ENCODE data around the gene MRPL4. TPM values are rescaled to one million over a fixed set of nuclear protein-coding genes. Genes with fewer than 3 reads are reported as not detected.

Gene MRPL4
- 98.5 and 101 TPM in 2 replicates for total RNA-seq (2014; rRNA removed)
- polyA plus RNA-seq (2012), result 66.1 TPM

DNA sequence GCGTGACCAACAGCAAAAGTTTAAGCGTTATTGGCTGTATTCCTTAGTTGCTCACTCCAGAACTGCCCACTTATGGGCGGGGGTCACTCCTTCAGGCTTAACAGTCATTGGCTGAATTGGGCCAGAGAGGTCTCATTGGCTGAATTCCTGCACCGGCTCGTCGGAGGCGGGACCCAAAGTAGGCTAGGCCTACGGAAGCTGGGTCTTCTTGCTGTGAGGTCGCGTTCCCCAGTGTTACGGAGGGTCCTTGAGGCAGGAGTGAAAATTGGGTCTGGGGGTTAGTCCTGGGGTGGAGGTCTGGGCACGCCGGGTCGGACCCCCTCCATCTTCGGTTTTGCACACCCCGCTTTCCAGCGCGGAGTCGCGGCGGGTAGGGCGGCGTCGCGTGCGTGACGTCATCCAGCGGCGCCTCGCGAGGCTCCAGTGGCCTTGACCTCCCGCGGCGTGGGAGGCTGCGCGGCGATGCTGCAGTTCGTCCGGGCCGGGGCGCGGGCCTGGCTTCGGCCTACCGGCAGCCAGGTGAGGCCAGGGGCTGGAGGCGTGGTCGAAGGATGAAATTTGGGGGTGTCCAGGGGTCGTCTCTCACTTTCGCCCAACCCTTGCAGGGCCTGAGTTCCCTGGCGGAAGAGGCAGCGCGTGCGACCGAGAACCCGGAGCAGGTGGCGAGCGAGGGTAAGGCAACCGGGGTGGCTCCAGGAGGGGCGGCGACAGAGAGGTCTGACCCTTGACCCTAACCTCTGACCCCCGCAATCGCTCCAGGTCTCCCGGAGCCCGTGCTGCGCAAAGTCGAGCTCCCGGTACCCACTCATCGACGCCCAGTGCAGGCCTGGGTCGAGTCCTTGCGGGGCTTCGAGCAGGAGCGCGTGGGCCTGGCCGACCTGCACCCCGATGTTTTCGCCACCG, at the start of gene MRPL4:
MRPL4 (plus strand) TSS at position 423 of the 903 bp plus-strand sequence; CDS start at position 463, 40 bp downstream.
- DNase-seq (ENCODE audit: low read depth), result peak; percentile 99

DNA sequence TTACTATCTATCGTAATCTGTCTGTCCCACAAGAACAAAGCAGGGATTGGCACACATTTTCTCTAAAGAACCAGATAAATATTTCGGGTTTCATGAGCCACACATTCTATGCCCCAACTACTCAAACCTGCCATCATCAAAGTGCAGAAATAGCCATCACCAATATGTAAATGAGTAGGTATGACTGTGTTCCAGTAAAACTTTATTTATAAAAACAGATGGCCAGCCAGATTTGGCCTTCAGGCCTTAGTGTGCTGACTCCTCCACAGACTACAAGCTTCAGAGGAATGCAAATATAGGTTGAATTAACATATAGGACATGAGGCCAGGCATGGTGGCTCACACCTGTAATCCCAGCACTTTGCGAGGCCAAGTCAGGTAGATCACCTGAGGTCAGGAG, 48.3 kb upstream of the MRPL4 start:
- DNase-seq (ENCODE audit: low read depth), result no peak

DNA sequence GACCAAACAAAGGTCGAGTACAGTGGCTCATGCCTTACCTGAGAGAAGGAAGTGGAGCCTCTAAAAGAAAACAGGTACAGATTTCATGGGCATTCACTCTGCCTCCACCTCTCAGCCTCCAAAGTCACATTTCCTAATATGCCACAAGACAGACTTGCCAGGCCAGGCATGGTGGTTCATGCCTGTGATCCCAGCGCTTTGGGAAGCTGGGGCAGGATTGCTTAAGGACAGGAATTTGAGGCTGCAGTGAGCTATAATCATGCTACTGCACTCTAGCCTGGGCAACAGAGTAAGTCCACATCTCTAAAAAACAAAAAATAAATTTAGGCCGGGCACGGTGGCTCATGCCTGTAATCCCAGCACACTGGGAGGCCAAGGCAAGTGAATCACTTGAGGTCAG, 46.4 kb upstream of the MRPL4 start:
- no peak for DNase-seq (ENCODE audit: low read depth)

DNA sequence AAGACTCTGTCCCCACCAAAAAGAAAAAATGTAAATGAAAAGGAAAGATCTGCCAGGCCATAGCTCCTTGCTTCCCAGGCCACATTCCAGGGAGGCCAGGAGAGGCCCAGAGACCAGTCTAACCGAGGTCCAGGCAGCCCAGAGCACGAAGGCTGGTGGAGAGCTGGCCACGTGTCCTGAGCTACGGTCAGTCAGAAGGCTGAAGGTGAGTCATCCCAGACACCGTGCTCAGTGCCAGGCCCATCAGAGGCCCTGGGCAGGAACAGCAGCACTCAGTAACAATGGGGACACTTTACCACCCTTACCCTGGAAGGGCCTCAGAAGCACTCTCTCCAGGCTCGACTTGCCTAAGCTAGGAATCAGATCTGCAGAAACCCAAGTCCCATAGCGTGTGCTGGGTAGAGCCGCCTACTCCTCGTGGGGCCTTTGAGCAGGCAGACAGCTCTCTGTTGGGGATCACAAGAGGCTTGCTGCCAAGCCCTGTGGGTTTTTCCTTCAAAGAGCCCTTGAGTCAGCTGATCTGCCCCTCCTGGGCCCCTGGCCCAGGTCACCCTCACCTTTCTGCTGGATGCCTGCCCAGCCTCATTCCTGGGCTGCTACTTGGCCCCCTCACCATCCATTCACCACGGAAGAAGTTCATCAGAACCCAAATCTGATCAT, 45.7 kb upstream of the MRPL4 start:
- DNase-seq (ENCODE audit: low read depth), result no peak

DNA sequence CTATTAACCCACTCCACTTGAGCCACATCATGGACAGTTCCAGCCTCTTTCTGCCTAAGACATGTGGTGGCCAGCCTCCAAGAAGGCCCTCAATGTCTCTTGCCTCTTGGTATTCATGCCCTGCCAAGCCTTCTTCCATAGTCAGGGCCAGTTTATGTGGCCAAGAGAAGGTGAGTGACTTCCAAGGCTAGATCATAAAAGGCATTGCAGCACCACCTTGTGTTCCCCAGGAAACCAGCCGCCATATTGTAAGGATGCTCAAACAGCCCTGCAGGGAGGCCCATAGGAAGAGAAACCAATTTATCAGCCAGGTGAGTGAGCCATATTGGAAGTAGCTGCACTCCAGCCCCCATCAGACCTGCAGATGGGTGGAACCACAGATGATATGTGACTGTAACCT, 45.0 kb upstream of the MRPL4 start:
- DNase-seq (ENCODE audit: low read depth), result no peak

DNA sequence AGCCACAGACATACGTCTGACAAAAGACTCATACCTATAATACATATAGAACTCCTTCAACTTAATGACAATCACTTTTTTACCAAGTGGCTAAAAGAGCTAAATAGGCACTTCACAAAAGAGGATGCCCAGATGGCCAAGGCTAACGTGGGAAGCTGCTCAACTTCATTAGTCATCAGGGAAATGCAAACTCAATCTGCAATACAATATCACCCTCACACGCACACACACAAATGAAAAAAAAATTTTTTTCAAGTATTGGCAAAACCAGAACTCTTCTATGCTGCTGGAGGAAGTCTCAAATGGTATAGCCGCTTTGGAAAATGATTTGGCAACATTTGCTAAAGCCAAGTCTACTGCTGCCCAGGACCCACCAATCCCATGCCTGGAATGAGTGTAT, 42.7 kb upstream of the MRPL4 start:
- DNase-seq (ENCODE audit: low read depth), result peak; percentile 69

DNA sequence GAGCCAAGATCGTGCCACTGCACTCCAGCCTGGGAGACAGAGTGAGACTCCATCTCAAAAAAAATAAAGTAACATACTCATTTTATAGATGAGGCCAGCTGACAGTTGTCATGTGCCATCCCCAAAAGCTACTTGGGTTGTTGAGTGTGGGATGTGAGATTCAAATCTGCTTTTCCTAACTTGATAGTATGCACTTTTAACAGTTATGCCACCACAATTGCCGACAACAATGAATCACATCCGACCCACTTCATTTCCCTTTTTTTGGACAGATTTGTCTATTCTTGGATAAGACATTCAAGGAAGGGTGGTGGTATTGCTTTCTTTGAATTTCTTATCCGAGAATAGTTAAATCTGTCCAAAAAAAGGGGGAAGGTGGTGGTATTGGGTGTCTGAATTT, 41.0 kb upstream of the MRPL4 start:
- no peak for DNase-seq (ENCODE audit: low read depth)

DNA sequence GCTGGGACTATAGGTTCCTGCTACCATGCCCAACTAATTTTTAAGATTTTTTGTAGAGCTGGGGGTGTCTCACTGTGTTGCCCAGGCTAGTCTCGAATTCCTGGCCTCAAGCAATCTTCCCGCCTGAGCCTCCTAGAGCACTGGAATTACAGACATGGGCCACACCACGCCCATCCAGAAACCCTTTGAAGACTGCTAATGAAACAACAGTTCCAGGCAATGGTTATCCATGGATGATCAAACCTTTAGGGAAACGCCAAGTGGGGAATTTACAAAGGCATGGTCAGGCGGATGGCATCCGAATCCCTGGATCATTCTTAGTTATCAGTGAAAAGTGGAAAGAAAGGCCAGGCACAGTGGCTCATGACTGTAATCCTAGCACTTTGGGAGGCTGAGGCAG, 40.3 kb upstream of the MRPL4 start:
- DNase-seq (ENCODE audit: low read depth), result no peak

DNA sequence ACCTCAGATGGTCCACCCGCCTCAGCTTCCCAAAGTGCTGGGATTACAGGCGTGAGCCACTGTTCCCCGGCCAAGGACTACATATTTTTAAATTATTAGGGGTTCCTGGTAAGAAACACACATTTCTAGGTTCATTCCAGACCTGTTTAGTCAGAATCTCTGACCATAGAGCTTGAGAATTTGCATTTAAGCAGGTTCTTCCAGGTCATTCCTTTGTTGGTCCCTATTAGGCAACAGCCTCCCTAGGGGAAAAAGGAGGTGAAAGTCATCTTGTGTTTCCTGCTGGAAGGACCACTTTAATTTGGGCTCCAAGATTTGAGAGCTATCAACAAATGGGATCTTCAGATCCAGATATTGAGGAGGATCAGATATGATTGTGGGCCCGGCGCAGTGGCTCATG, 37.2 kb upstream of the MRPL4 start:
- no peak for DNase-seq (ENCODE audit: low read depth)

DNA sequence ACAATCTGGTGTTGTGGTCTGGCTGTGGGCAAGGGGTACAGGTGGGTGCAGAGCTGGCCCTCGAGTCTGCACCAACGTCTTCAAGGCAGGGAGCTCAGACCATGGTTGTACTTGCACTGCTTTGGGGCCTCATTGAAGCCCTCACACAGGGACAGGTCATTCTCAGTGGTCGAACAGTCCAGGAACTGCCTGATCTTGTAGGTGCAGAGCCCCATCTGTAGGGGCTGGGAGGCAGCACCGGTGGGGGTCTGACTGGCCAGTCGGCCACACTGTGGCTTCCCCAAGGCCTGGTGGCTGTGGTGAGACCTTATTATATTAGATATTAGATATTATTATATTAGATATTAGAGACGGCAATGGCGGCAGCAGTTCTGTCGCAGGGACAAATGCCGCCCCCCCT, 34.9 kb upstream of the MRPL4 start:
- no peak for DNase-seq (ENCODE audit: low read depth)

DNA sequence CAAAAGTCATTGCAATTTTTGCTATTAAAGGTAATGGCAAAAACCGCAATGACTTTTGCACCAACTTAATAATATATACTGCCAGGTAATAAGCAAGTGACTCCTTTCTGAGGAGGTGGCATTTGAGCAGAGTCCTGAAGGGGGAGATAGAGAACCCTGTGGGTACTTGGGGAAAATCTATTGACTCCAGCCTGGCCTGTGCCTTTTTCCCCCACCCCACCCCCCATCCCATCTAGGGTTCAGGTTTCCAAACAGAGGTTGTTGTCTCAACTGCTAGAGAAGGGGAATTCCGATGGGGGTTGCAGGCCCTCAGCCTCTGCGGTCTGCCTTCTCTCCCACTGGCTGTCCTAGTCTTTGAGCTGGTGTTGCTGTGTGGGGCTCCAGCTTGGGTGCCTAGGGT, 32.3 kb upstream of the MRPL4 start:
- no peak for DNase-seq (ENCODE audit: low read depth)

DNA sequence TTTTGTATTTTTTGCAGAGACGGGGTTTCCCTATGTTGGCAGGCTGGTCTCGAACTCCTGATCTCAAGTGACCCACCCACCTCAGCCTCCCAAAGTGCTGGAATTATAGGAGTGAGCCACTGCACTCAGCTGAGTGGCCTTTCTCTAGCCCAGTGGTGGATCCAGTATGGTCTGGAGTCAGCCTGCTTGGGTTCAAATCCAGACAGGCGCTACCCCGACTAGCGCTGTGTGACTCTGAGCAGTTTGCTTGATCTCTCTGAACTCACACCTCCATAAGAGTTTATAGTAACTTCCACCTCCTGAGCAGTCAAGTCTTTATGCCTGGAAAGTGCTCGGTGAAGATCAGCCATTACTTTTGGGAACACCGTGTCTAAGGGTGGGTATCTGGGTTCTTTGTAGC, 31.3 kb upstream of the MRPL4 start:
- DNase-seq (ENCODE audit: low read depth), result no peak

DNA sequence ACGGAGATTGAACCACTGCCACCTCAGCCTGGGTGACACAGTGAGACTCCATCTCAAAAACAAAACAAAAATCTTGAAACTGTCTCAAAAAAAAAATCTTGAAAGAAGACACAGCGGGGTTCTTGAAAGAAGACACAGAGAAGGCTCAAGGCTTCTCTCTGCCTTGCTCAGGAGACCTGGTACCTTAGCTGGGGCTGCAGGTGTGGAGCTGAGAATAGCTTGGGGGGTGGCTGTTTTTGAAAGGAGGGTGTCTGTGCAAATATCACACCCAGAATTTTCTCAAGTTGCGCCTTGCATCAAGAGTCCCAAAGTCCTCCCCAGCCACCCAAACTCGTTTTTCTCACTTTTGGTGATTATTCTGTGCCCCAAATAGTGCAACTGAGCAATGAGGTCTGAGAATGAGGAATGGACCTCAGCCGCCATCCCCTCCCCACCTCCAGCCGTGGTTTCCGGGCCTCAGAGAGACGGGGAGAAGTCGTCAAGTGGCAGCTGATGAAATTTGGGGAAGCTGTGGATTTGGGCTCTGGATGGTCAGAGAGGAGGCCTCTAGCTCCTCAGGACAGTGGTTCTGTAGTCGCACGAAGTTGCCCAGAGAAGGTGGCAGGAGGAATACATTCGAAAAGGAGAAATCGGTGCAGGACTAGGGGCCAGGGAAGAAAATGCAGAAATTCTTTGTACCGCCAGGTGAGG, 29.7 kb upstream of the MRPL4 start:
- DNase-seq (ENCODE audit: low read depth), result no peak

DNA sequence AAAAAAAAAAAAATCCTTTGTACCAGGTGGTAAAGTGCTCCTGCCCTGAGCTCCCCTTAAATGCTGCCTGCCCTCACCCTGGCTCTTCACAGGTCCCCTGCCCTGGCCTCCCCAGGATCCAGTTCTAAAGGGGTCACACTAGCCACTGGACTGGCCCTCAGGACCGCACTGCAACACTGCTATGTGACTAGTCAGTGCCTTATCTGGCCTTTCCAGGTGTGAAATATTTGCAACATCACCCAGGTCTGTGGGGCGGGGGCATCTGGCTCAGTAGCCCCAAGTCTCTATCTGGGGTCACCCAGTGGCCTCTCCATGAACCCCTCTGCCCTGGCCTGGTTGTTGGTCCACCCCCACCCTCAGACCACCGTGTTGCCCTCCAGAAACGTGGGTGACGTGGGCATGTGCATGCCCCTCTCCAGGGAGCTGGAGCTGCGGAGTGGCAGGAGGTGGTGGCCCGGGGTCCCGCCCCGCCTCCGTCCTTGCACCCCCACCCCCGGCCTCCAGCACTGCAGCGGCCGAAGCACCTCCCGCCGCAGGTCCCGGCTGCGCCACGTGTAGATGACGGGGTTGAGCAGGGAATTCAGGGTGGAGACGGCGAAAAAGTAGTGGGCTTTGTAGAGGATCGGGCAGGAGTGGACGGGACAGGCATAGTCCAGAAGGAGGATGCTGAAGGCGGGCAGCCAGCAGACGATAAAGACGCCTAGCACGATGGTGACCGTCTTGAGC, 28.4 kb upstream of the MRPL4 start:
- no peak for DNase-seq (ENCODE audit: low read depth)

DNA sequence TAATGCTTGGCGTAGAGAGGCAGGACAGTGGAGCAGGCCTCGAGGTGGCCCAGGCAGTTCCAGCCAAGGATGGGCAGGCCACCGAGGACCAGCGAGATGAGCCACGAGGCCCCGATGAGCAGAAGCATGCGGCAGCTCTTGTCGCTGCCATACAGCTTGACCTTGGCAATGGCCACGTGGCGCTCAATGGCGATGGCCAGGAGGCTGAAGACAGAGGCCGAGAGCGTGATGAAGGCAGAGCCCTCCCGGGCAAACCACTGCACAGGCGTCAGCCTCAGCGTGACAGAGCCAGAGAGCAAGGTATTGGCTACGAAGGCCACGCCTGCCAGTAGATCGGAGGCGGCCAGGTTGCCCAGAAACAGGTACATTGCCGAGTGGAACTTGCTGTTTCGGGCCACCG, 27.7 kb upstream of the MRPL4 start:
- DNase-seq (ENCODE audit: low read depth), result no peak

DNA sequence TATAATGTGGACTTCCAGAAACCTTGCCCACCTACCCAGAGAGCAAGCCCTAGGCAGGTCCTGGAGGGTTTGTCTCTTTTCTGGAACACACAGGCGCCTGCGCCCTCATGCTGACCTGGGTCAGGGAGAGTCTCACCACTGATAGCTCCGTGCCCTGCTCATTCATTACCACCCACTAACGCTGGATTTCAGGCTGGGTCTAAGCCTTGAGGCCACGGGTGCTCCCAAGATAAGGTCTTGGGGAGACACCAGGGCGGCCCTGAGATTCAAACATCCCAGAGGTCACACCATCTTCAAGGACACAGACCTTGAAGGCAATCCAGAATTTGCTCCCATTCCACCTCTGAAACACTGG, 26.0 kb upstream of the MRPL4 start:
- no peak for DNase-seq (ENCODE audit: low read depth)

DNA sequence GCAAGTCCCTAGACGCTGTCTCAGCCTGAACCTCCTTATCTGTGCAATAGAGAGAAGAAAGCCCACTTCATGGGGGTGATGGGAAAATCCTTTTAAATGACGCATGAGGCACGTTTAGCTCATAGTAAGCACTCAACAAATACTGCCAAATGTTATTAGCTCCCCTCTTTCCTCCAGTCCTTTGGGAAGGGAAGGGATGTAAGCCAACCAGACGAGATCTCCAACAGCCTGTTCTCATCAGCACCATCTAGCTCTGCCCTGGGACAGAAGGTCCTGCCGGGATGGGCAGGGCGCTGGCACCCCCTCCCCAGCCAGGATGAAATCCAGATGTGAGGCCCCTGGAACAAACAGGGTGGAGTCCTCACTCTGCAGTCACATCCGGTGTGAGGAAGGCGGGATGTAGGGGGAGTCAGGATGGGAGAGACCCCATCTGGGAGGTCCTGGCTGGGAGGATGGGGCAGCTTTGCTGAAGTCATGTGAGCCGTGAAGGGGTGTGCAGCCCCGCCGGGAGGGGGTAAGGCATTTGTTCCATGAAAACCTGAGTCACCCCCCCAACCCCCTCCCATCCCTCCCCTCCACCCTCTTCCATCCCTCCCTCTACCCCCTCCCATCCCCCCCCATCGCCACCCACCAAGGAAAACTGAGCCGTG, 25.5 kb upstream of the MRPL4 start:
- DNase-seq (ENCODE audit: low read depth), result no peak

DNA sequence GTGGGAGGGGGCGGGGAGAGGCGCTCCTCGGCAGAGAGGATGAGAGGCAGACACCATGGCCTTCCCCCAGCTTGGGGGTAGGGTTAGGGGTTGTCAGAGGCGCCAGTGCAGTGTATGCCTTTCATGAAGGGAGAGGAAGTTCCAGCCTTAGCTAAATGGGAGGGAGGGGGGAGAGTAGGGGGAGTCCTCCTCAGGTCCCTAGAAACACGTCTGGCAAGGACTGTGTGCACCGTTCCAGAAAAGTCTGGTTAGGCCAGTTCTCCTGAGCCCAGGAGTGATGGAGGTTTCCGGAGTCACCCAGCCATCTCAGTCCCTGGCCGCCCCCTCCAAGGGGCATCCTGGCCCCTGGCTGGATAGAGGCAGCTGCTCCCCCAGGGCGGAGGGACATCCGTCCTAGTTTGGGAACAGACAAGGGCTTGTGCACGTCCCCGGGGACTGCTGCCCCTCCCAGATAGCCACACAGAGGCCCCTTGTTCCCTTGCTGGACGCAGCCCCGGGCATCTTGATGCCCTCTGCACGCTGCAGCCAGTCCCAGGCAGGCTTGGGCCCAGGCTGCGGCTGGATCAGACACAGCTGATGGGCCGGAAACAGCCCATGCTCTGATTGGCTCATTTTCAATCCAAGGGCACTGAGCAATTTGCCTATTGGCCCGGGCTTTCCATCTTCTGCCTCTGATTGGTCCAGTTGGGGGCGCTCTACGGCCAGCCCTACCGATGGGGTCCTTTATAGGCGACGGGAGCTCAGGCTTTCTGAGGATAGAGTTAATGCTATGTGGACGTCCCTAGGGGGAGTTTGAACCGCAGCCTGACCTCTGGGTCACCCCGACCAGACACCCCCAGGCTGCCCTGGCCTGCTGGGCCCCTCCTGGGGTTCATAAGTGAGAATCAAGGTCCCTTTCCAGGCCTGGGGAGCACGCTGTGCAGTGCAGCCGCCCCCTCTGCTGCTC, 24.7 kb upstream of the MRPL4 start:
- DNase-seq (ENCODE audit: low read depth), result no peak

DNA sequence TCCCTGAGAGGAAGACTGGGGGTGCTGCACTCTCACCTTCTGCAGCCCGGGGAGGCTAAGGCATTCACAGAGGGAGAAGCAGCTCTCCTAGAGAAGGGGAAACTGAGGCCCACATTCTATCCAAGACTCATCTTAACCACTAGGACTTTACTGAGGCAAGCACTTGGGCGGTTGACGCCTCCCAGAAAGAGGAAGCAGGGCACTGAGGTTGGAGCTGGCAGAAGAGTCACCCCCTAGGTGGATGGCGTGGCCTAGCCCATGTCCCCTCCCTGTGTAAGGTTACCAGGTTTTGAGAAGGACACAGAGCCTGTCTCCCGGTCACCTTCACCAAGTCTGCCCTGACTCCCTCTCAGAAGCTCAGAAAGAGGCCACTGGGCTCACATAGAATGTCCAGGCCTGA, 23.6 kb upstream of the MRPL4 start:
- DNase-seq (ENCODE audit: low read depth), result no peak

DNA sequence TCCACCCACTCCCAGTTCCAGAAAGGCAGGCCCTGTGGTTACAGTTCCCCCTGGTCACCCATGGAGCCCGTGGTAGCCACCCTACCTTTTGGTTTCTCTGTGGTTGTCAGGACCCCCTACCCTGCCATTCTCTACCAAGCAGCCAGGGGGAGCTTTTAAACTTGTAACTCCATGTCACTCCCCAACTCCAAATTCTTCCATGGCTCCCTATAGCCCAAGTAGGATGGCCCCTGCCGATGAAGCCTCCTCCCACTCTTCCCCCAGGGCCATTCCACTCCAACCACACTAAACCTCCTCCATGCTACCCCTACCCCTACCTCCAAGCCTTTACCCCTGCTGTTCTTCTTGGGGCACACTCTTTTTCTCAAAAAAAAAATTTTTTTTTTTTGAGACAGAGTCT, 23.1 kb upstream of the MRPL4 start:
- DNase-seq (ENCODE audit: low read depth), result no peak
